Measurements from ENCODE around the gene THYN1. TPM values are rescaled to one million over a fixed set of nuclear protein-coding genes. Genes with fewer than 3 reads are reported as not detected.

Gene THYN1
- total and polyA plus RNA-seq, 2 of the 13 experiments (the other 11 are each of a cell fraction or from before 2014, with no cell fraction given) = 36.1 to 87.6 TPM

DNA sequence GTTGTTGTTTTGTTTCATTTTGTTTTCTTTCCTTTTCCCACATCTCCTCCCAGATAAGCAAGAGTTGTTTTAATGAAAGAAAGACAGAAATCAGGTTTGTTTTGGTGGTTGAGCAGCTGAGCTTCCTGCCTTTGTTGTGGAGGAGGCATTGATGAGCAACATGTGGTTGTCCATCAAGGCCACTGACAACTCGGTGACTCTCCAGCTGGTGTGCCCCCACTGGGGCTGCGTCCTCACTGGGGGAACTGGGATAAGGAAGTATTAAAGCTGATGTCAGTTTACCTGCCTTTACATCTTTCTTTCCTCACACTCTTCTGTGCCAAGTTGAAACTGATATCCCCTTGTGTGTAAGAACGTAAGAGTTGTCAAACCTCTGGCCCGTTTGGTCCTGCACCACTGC, 22.8 kb downstream of the THYN1 start (continued):
- TF ChIP-seq, protein P1, sequence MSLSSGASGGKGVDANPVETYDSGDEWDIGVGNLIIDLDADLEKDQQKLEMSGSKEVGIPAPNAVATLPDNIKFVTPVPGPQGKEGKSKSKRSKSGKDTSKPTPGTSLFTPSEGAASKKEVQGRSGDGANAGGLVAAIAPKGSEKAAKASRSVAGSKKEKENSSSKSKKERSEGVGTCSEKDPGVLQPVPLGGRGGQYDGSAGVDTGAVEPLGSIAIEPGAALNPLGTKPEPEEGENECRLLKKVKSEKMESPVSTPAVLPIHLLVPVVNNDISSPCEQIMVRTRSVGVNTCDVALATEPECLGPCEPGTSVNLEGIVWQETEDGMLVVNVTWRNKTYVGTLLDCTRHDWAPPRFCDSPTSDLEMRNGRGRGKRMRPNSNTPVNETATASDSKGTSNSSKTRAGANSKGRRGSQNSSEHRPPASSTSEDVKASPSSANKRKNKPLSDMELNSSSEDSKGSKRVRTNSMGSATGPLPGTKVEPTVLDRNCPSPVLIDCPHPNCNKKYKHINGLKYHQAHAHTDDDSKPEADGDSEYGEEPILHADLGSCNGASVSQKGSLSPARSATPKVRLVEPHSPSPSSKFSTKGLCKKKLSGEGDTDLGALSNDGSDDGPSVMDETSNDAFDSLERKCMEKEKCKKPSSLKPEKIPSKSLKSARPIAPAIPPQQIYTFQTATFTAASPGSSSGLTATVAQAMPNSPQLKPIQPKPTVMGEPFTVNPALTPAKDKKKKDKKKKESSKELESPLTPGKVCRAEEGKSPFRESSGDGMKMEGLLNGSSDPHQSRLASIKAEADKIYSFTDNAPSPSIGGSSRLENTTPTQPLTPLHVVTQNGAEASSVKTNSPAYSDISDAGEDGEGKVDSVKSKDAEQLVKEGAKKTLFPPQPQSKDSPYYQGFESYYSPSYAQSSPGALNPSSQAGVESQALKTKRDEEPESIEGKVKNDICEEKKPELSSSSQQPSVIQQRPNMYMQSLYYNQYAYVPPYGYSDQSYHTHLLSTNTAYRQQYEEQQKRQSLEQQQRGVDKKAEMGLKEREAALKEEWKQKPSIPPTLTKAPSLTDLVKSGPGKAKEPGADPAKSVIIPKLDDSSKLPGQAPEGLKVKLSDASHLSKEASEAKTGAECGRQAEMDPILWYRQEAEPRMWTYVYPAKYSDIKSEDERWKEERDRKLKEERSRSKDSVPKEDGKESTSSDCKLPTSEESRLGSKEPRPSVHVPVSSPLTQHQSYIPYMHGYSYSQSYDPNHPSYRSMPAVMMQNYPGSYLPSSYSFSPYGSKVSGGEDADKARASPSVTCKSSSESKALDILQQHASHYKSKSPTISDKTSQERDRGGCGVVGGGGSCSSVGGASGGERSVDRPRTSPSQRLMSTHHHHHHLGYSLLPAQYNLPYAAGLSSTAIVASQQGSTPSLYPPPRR (CRISPR knock-in tag; IDR thresholded peaks at IDR 0.05; ENCODE audit: borderline replicate concordance) = no peak
- TF ChIP-seq ZNF3 (CRISPR knock-in tag; IDR thresholded peaks at IDR 0.05) (no peak), NBN (conservative IDR thresholded peaks at IDR 0.05) (no peak), ZNF589 (CRISPR knock-in tag; conservative IDR thresholded peaks at IDR 0.05) (no peak), ZNF768 (CRISPR knock-in tag; IDR thresholded peaks at IDR 0.05) (no peak), KMT2A (CRISPR knock-in tag; IDR thresholded peaks at IDR 0.05) (no peak), ZNF496 (CRISPR knock-in tag; IDR thresholded peaks at IDR 0.05; ENCODE audit: insufficient replicate concordance) (no peak), ZNF230 (CRISPR knock-in tag; IDR thresholded peaks at IDR 0.05) (no peak), MAFG (CRISPR knock-in tag; IDR thresholded peaks at IDR 0.05) (no peak), TCF7 (IDR thresholded peaks at IDR 0.05; ENCODE audit: low read depth) (no peak)
- TF ChIP-seq, protein P2, sequence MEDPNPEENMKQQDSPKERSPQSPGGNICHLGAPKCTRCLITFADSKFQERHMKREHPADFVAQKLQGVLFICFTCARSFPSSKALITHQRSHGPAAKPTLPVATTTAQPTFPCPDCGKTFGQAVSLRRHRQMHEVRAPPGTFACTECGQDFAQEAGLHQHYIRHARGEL (CRISPR knock-in tag; IDR thresholded peaks at IDR 0.05) = no peak
- TF ChIP-seq, protein P3, sequence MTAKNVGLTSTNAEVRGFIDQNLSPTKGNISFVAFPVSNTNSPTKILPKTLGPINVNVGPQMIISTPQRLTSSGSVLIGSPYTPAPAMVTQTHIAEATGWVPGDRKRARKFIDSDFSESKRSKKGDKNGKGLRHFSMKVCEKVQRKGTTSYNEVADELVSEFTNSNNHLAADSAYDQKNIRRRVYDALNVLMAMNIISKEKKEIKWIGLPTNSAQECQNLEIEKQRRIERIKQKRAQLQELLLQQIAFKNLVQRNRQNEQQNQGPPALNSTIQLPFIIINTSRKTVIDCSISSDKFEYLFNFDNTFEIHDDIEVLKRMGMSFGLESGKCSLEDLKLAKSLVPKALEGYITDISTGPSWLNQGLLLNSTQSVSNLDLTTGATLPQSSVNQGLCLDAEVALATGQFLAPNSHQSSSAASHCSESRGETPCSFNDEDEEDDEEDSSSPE (CRISPR knock-in tag; IDR thresholded peaks at IDR 0.05) = no peak
